Measurements from ENCODE around the gene EXD3. TPM values are rescaled to one million over a fixed set of nuclear protein-coding genes. Genes with fewer than 3 reads are reported as not detected.

The EXD3 gene
- total and polyA plus RNA-seq, 9 of the 15 experiments (the other 6 are each of a cell fraction or from before 2014, with no cell fraction given), result 0.29 to 12.5 (median 3.9) TPM

- H3K27ac ChIP-seq (ENCODE audit: extremely low read depth, low read depth, low read length), result no peak overlapping the region
- H3K4me3 ChIP-seq, result no peak overlapping the region
- H3K9ac ChIP-seq (ENCODE audit: insufficient read depth in 1 of 2, low read depth in 2 of 2, low read length in 2 of 2), result no peak overlapping the region
- WGBS (ENCODE audit: insufficient coverage, low coverage, missing lambda C conversion rate), result 44% methylated on average over 23 of the region's 28 CpGs
- ATAC-seq, result no peak
- ChIA-PET POLR2A (interaction anchor here (0.6 kb wide), 1 partner anchor 22 kb away, joined by 3 read pairs; no protein-coding TSS in a partner anchor), CTCF (ENCODE audit: low intra/inter-chr PET ratio) (no interaction called here)
- FAIRE-seq, result no peak
- DNase-seq (ENCODE audit: extremely low read depth in 1 of 4, low spot score in 3 of 4), result no peak
- H2AFZ ChIP-seq (ENCODE audit: low read depth, low read length), result no peak overlapping the region
- intact Hi-C loops (cut with micrococcal nuclease) (no loop called here), in situ Hi-C loops (cut with MboI) (no loop called here)
- peaks cover 0 to 39% of the 10 kb centered on the region in 2 experiments; a peak in 2 of 5 replicates for H3K4me1 ChIP-seq (replicated peaks in 1 of 2; ENCODE audit: control insufficient read depth in 2 of 2, insufficient read depth in 2 of 2, low read length in 2 of 2)
- no peaks in the 10 kb centered on the region for H3K36me3 ChIP-seq (ENCODE audit: control insufficient read depth, insufficient read depth, low read length)
- no TSS peak for BruUV-seq (replicated peaks)
- no peaks in the 10 kb centered on the region for H3K9me1 ChIP-seq (ENCODE audit: control insufficient read depth, insufficient read depth, low read length)
- no peak overlapping the region for H3K4me2 ChIP-seq (ENCODE audit: insufficient read depth, low read length)
- no peaks in the 10 kb centered on the region for H3K79me2 ChIP-seq (ENCODE audit: control insufficient read depth, insufficient read depth, low read length)
- peaks cover 9% of the 10 kb centered on the region for H3K9me3 ChIP-seq (replicated peaks; ENCODE audit: control insufficient read depth, insufficient read depth, low read depth, low read length)
- H3K27me3 ChIP-seq (ENCODE audit: control insufficient read depth in 2 of 2, insufficient read depth in 2 of 2, low read length in 2 of 2), result peaks cover 0 to 17% of the 10 kb centered on the region in 2 experiments; a peak in 1 of 5 replicates
- H4K20me1 ChIP-seq (replicated peaks; ENCODE audit: control insufficient read depth, insufficient read depth, low read length), result no peaks in the 10 kb centered on the region
- TF ChIP-seq FOS (IDR thresholded peaks at IDR 0.05; ENCODE audit: extremely low read depth, insufficient read length) (no peak), ZNF512 (tag; IDR thresholded peaks at IDR 0.05) (no peak), CHD4 (IDR thresholded peaks at IDR 0.05; ENCODE audit: insufficient read depth, insufficient replicate concordance, low read depth, low read length, poor library complexity, severe bottlenecking) (no peak), CEBPZ (IDR thresholded peaks at IDR 0.05; ENCODE audit: borderline replicate concordance, low read depth, low read length) (no peak), OTX1 (CRISPR knock-in tag; IDR thresholded peaks at IDR 0.05) (no peak), ZNF395 (CRISPR knock-in tag; IDR thresholded peaks at IDR 0.05) (no peak), TBP (optimal IDR thresholded peaks at IDR 0.05; ENCODE audit: low read depth, low read length) (no peak), RNF219 (CRISPR knock-in tag; IDR thresholded peaks at IDR 0.05) (no peak), MAFF (IDR thresholded peaks at IDR 0.05; ENCODE audit: low read length) (no peak), HES1 (IDR thresholded peaks at IDR 0.05; ENCODE audit: low read depth) (no peak), FOXP1 (CRISPR knock-in tag; IDR thresholded peaks at IDR 0.05) (no peak), ZFX (CRISPR knock-in tag; IDR thresholded peaks at IDR 0.05) (no peak)
These were observed 68.7 kb downstream of the EXD3 start for GRCh38 chr9:137354153-137354844.
